ENCODE data around the gene ZNF292. TPM values are rescaled to one million over a fixed set of nuclear protein-coding genes. Genes with fewer than 3 reads are reported as not detected.
A peak's percentile ranks its signal among the peaks of the same experiment; 100 is the strongest.
"Not testable (repeated sequence)": the region's sequence is repeated elsewhere in the genome, so short reads cannot be mapped to it uniquely, and the experiment has no call there.

ZNF292 gene
- total and polyA plus RNA-seq, 3 donors from 2014 or later: 3.6 to 58.8 (median 53.2) TPM

DNA sequence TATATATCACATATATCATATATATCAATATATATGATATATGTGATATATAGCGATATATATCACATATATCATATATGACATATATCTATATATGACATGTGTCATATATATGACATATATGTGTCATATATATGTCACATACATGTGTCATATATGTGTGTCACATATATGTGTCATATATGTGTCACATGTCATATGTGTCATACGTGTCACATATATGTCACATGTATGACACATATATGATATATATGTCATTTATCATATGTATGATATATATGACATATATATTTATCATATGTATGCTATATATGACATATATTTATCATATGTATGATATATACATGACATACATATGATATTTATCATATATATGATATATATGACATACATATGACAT is 27.6 kb upstream of the ZNF292 start:
- no peaks in the 10 kb centered on the region for H3K27me3 ChIP-seq
- no peak for DNase-seq
- WGBS, 2 donors: 66 to 78% methylated on average over 2 of the region's 2 CpGs
- no peak overlapping the region for H3K4me3 ChIP-seq
- TF ChIP-seq, protein P1, sequence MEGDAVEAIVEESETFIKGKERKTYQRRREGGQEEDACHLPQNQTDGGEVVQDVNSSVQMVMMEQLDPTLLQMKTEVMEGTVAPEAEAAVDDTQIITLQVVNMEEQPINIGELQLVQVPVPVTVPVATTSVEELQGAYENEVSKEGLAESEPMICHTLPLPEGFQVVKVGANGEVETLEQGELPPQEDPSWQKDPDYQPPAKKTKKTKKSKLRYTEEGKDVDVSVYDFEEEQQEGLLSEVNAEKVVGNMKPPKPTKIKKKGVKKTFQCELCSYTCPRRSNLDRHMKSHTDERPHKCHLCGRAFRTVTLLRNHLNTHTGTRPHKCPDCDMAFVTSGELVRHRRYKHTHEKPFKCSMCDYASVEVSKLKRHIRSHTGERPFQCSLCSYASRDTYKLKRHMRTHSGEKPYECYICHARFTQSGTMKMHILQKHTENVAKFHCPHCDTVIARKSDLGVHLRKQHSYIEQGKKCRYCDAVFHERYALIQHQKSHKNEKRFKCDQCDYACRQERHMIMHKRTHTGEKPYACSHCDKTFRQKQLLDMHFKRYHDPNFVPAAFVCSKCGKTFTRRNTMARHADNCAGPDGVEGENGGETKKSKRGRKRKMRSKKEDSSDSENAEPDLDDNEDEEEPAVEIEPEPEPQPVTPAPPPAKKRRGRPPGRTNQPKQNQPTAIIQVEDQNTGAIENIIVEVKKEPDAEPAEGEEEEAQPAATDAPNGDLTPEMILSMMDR (IDR thresholded peaks at IDR 0.05): no peak
- TF ChIP-seq POLR2A (IDR thresholded peaks at IDR 0.05): no peak
- H3K9me3 ChIP-seq: no peaks in the 10 kb centered on the region
- intact Hi-C loops (cut with DNase I; ENCODE audit: low total_unique reads): no loop called here
- H3K27ac ChIP-seq: no peak overlapping the region
- no peaks in the 10 kb centered on the region for H3K36me3 ChIP-seq (ENCODE audit: low read depth, missing control alignments)
- no peaks in the 10 kb centered on the region for H3K4me1 ChIP-seq

DNA sequence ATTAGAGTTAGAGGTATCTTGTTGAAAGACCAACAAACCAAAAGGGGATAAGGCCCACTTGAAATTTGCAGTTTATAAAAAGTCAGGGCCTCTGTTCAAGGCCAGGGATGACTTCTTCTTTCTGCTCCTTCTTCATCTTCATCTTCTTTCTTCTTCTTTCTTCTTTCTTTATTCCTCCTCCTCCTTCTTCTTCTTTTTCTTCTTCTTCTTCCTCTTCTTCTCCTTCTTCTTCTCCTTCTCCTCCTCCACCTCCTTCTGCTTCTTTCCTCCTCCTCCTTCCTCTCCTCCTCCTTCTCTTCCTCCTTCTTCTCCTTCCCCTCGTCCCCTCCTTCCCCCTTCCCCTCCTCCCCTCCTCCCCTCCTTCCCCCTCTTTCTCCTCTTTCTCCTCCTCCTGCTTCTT is 18.4 kb upstream of the ZNF292 start:
- Histone ChIP-seq H3K4me1 (no peaks in the 10 kb centered on the region), H3K36me3 (ENCODE audit: low read depth, missing control alignments) (no peaks in the 10 kb centered on the region), H3K27me3 (no peaks in the 10 kb centered on the region), H3K4me3 (no peak overlapping the region), H3K9me3 (no peaks in the 10 kb centered on the region), H3K27ac (no peak overlapping the region)
- intact Hi-C loops (cut with DNase I; ENCODE audit: low total_unique reads): no loop called here
- no peak for DNase-seq
- TF ChIP-seq, protein P1 (IDR thresholded peaks at IDR 0.05): no peak
- no peak for TF ChIP-seq POLR2A (IDR thresholded peaks at IDR 0.05)
- 69 to 88% methylated on average over 1 of the region's 1 CpG for WGBS, 2 donors

- Histone ChIP-seq H3K9me3 (no peaks in the 10 kb centered on the region), H3K4me1 (no peaks in the 10 kb centered on the region), H3K36me3 (ENCODE audit: low read depth, missing control alignments) (no peaks in the 10 kb centered on the region), H3K4me3 (no peak overlapping the region), H3K27ac (no peak overlapping the region), H3K27me3 (no peaks in the 10 kb centered on the region)
- intact Hi-C loops (cut with DNase I; ENCODE audit: low total_unique reads): no loop called here
- no peak for TF ChIP-seq POLR2A (IDR thresholded peaks at IDR 0.05)
- TF ChIP-seq, protein P1 (IDR thresholded peaks at IDR 0.05): peak; percentile 24 to 53 (median 39)
- WGBS, 2 donors: 62 to 69% methylated on average over 1 of the region's 1 CpG
- DNase-seq: no peak
Observed at GRCh38 chr6:87139236-87139635, 16.1 kb upstream of the ZNF292 start.

- H3K4me1 ChIP-seq; H3K4me3 ChIP-seq; H3K27me3 ChIP-seq; H3K9me3 ChIP-seq; DNase-seq; intact Hi-C loops (cut with DNase I; ENCODE audit: low total_unique reads); H3K27ac ChIP-seq; H3K36me3 ChIP-seq (ENCODE audit: low read depth, missing control alignments): not testable (repeated sequence)
- WGBS, 2 donors: 97 to 98% methylated on average over 6 to 7 of the region's 8 CpGs
Observed at GRCh38 chr6:87139927-87140326, 15.4 kb upstream of the ZNF292 start.

GRCh38 chr6:87146363-87146762 is 9.0 kb upstream of the ZNF292 start:
- intact Hi-C loops (cut with DNase I; ENCODE audit: low total_unique reads): no loop called here
- 71 to 79% methylated on average over 3 of the region's 3 CpGs for WGBS, 2 donors
- no peaks in the 10 kb centered on the region for H3K27me3 ChIP-seq
- no peak overlapping the region for H3K4me3 ChIP-seq
- no peak for DNase-seq
- no peaks in the 10 kb centered on the region for H3K9me3 ChIP-seq
- TF ChIP-seq, protein P1 (IDR thresholded peaks at IDR 0.05): no peak
- TF ChIP-seq POLR2A (IDR thresholded peaks at IDR 0.05): no peak
- H3K27ac ChIP-seq: no peak overlapping the region
- H3K4me1 ChIP-seq: peaks cover 2% of the 10 kb centered on the region
- no peaks in the 10 kb centered on the region for H3K36me3 ChIP-seq (ENCODE audit: low read depth, missing control alignments)

Data from testis (tissue), 3 donors.